Prostate gland (tissue), 2 donors: ENCODE results near the gene ZNF740.

Experiments
- POLR2A ChIP-seq: fragments of 450-650 bp; IDR thresholded peaks from one replicate; pipeline ENCODE4 v1.6.1; 2016; ENCODE audit warnings: antibody characterized with exemption, mild to moderate bottlenecking
- POLR2AphosphoS5 ChIP-seq: sonication (generic); formaldehyde crosslinking; IDR thresholded peaks from one replicate; pipeline ENCODE4 v1.6.1; 2017; ENCODE audit warnings: antibody characterized with exemption
- TF ChIP-seq, protein P1 (sequence below), 4 experiments: fragments of 200-600 bp in 2 of 4; fragments of 450-650 bp in 2 of 4; sonication (generic) in 2 of 4; IDR thresholded peaks; 1 replicate in 3 of 4; 2 replicates in 1 of 4; pipeline ENCODE4 v1.5.1; 2016 to 2019; ENCODE audit warnings: antibody characterized with exemption in 4 of 4, mild to moderate bottlenecking in 2 of 4, moderate library complexity in 2 of 4

DNA sequence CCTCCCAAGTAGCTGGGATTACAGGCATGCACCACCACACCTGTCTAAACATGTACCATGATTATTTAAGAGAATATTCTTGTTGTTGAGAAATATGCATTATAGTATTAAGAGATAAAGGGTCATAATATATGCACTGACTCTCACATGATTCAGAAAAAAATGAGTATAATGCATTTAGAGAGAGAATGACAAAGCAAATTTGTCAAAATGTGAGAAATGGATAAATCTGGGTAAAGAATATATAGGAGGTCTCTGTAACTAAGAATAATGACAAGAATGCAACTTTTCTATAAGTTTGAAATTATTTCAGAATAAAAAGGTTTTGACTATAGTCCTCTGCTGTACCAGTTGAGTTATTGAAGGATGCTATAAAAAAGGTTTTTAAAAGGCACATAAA is 28.1 kb upstream of the ZNF740 start:
- TF ChIP-seq, protein P1, sequence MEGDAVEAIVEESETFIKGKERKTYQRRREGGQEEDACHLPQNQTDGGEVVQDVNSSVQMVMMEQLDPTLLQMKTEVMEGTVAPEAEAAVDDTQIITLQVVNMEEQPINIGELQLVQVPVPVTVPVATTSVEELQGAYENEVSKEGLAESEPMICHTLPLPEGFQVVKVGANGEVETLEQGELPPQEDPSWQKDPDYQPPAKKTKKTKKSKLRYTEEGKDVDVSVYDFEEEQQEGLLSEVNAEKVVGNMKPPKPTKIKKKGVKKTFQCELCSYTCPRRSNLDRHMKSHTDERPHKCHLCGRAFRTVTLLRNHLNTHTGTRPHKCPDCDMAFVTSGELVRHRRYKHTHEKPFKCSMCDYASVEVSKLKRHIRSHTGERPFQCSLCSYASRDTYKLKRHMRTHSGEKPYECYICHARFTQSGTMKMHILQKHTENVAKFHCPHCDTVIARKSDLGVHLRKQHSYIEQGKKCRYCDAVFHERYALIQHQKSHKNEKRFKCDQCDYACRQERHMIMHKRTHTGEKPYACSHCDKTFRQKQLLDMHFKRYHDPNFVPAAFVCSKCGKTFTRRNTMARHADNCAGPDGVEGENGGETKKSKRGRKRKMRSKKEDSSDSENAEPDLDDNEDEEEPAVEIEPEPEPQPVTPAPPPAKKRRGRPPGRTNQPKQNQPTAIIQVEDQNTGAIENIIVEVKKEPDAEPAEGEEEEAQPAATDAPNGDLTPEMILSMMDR (IDR thresholded peaks at IDR 0.05) = no peak
- TF ChIP-seq POLR2AphosphoS5 (no peak), POLR2A (no peak)
